Thoracic aorta (tissue), 2 donors: Measurements from ENCODE around the gene PNMA8B. TPM values are rescaled to one million over a fixed set of nuclear protein-coding genes. Genes with fewer than 3 reads are reported as not detected.

Source experiments
- ATAC-seq: fragments of 150-250 bp; one replicate; pipeline ENCODE4 v1.8.0; 2017; ENCODE audit warnings: low read depth; ENCODE audit not compliant: insufficient number of reproducible peaks, low FRiP score
- DNase-seq: peaks from one replicate; pipeline ENCODE4 v3.0.0-alpha.2; 2020; ENCODE audit warnings: low spot score
- H3K27ac ChIP-seq, 2 donors: fragments of 200-600 bp; sonication (generic); 1 replicate in 1 of 2; 2 replicates in 1 of 2; pipeline ENCODE4 v1.5.1; 2016; ENCODE audit warnings: mild to moderate bottlenecking in 2 of 2, moderate library complexity in 2 of 2
- H3K27me3 ChIP-seq: fragments of 200-600 bp; sonication (generic); replicated peaks from 2 replicates; pipeline ENCODE4 v1.6.0; 2016; ENCODE audit warnings: mild to moderate bottlenecking; ENCODE audit not compliant: insufficient read depth
- H3K36me3 ChIP-seq: fragments of 200-600 bp; sonication (generic); one replicate; pipeline ENCODE4 v1.5.1; 2016
- H3K4me1 ChIP-seq, 2 donors: fragments of 200-600 bp; sonication (generic); 1 replicate in 1 of 2; 2 replicates in 1 of 2; pipeline versions ENCODE4 v1.5.1 to v1.6.0; 2016; ENCODE audit warnings: low read depth in 2 of 2, mild to moderate bottlenecking in 1 of 2; ENCODE audit not compliant: control insufficient read depth in 1 of 2
- H3K4me3 ChIP-seq: fragments of 200-600 bp; sonication (generic); 2 replicates; pipeline ENCODE4 v1.5.1; 2016; ENCODE audit warnings: mild to moderate bottlenecking
- H3K9me3 ChIP-seq: fragments of 200-600 bp; sonication (generic); 2 replicates; pipeline ENCODE4 v1.5.1; 2016
- total RNA-seq, 2 donors: library from RNA; depleted of rRNA; stranded (reverse); fragments of >200 nt; gene quantifications; one replicate each; pipeline versions ENCODE4 v1.1.0 to v1.2.3, GENCODE V29; 2016
- TF ChIP-seq, protein P1 (sequence below): fragments of 200-600 bp; sonication (generic); IDR thresholded peaks from one replicate; pipeline ENCODE4 v1.5.1; 2019; ENCODE audit warnings: antibody characterized with exemption

The PNMA8B gene
- total RNA-seq, 2 donors from 2014 or later: 4.4 to 4.9 TPM

DNA sequence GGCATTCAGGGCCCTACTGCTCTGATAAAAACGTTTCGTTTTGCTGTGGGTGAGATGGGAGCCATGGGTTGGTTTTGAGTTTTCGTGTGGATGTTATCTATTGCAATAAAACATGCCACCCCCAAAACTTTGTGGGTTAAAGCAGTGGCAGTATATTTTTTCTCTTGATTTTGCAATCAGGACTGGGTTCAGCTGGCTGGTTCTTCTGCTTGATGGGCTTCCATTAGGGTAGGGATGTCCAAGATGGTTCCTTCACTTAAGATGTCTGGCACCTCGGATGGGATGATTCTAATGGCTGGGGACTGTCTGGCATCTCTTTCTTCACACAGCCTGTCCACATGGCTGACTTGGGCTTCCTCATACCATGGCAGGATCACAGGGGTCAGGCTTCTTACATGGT lies 15.6 kb upstream of the PNMA8B start:
- no peak for ATAC-seq
- peaks cover 12 to 36% of the 10 kb centered on the region in 2 donors for H3K4me1 ChIP-seq
- H3K9me3 ChIP-seq: peaks cover 5% of the 10 kb centered on the region
- no peaks in the 10 kb centered on the region for H3K27me3 ChIP-seq
- H3K36me3 ChIP-seq: no peaks in the 10 kb centered on the region
- H3K4me3 ChIP-seq: no peak overlapping the region
- TF ChIP-seq, protein P1, sequence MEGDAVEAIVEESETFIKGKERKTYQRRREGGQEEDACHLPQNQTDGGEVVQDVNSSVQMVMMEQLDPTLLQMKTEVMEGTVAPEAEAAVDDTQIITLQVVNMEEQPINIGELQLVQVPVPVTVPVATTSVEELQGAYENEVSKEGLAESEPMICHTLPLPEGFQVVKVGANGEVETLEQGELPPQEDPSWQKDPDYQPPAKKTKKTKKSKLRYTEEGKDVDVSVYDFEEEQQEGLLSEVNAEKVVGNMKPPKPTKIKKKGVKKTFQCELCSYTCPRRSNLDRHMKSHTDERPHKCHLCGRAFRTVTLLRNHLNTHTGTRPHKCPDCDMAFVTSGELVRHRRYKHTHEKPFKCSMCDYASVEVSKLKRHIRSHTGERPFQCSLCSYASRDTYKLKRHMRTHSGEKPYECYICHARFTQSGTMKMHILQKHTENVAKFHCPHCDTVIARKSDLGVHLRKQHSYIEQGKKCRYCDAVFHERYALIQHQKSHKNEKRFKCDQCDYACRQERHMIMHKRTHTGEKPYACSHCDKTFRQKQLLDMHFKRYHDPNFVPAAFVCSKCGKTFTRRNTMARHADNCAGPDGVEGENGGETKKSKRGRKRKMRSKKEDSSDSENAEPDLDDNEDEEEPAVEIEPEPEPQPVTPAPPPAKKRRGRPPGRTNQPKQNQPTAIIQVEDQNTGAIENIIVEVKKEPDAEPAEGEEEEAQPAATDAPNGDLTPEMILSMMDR: no peak
- no peak overlapping the region for H3K27ac ChIP-seq
- DNase-seq: no peak

- DNase-seq (no peak), ATAC-seq (no peak)
- Histone ChIP-seq H3K4me3 (peak overlapping the region; percentile 1), H3K9me3 (peaks cover 5% of the 10 kb centered on the region), H3K4me1 (peaks cover 11 to 27% of the 10 kb centered on the region in 2 donors), H3K27ac (no peak overlapping the region), H3K36me3 (no peaks in the 10 kb centered on the region), H3K27me3 (no peaks in the 10 kb centered on the region)
- TF ChIP-seq, protein P1: no peak
These were observed 12.5 kb upstream of the PNMA8B start for GRCh38 chr19:46508206-46508605.

GRCh38 chr19:46503848-46504453 lies 8.3 kb upstream of the PNMA8B start:
- no peak for ATAC-seq
- peaks cover 7 to 28% of the 10 kb centered on the region in 2 donors for H3K4me1 ChIP-seq
- H3K9me3 ChIP-seq: no peaks in the 10 kb centered on the region
- H3K27me3 ChIP-seq: no peaks in the 10 kb centered on the region
- no peak overlapping the region for H3K4me3 ChIP-seq
- no peaks in the 10 kb centered on the region for H3K36me3 ChIP-seq
- TF ChIP-seq, protein P1: no peak
- no peak for DNase-seq
- no peak overlapping the region for H3K27ac ChIP-seq

GRCh38 chr19:46502891-46503290 lies 7.2 kb upstream of the PNMA8B start:
- H3K36me3 ChIP-seq: no peaks in the 10 kb centered on the region
- ATAC-seq (no peak), DNase-seq (no peak)
- no peaks in the 10 kb centered on the region for H3K9me3 ChIP-seq
- no peak overlapping the region for H3K27ac ChIP-seq
- no peaks in the 10 kb centered on the region for H3K27me3 ChIP-seq
- H3K4me1 ChIP-seq: peaks cover 3 to 17% of the 10 kb centered on the region in 2 donors
- H3K4me3 ChIP-seq: no peak overlapping the region
- TF ChIP-seq, protein P1: no peak

DNA sequence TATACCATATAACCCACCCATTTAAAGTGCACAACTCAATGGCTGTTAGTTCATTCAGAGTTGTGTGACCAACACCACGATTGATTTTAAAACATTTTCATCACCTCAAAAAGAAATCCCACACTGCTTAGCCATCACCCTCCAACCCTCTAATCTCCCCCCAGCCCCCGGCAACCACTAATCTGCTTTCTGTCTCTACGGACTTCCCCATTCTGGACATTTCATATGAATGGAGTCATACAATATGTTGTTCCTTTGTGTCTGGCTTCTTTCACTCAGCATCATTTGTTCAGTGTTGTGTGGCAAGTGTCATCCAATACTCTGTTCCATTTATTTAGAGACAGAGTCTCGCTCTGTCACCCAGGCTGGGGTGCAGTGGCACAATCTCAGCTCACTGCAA lies 4.0 kb upstream of the PNMA8B start:
- H3K36me3 ChIP-seq: no peaks in the 10 kb centered on the region
- no peak overlapping the region for H3K27ac ChIP-seq
- H3K4me1 ChIP-seq: peaks cover 0 to 19% of the 10 kb centered on the region in 2 donors
- DNase-seq (no peak), ATAC-seq (no peak)
- H3K4me3 ChIP-seq: no peak overlapping the region
- H3K9me3 ChIP-seq: no peaks in the 10 kb centered on the region
- TF ChIP-seq, protein P1: no peak
- H3K27me3 ChIP-seq: no peaks in the 10 kb centered on the region
